Measurements from ENCODE around the gene TACC2. TPM values are rescaled to one million over a fixed set of nuclear protein-coding genes. Genes with fewer than 3 reads are reported as not detected.
A peak's percentile ranks its signal among the peaks of the same experiment; 100 is the strongest.

The TACC2 gene
- total RNA-seq, 1 donor from 2014 or later: 13.4 TPM

DNA sequence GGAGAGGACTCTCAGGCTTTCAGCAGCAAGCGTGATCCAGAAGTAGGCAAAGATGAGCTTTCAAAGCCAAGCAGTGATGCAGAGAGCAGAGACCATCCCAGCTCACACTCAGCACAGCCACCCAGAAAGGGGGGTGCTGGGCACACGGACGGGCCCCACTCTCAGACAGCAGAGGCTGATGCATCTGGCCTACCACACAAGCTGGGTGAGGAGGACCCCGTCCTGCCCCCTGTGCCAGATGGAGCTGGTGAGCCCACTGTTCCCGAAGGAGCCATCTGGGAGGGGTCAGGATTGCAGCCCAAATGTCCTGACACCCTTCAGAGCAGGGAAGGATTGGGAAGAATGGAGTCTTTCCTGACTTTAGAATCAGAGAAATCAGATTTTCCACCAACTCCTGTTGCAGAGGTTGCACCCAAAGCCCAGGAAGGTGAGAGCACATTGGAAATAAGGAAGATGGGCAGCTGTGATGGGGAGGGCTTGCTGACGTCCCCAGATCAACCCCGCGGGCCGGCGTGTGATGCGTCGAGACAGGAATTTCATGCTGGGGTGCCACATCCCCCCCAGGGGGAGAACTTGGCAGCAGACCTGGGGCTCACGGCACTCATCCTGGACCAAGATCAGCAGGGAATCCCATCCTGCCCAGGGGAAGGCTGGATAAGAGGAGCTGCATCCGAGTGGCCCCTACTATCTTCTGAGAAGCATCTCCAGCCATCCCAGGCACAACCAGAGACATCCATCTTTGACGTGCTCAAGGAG lies 95.5 kb downstream of the TACC2 start:
- Histone ChIP-seq H3K27me3 (ENCODE audit: control insufficient read depth, insufficient read depth, low read length) (no peaks in the 10 kb centered on the region), H3K36me3 (ENCODE audit: control insufficient read depth, insufficient read depth, low read length) (no peaks in the 10 kb centered on the region), H3K4me3 (ENCODE audit: low read depth, low read length) (no peak overlapping the region)
- TF ChIP-seq, protein P1, sequence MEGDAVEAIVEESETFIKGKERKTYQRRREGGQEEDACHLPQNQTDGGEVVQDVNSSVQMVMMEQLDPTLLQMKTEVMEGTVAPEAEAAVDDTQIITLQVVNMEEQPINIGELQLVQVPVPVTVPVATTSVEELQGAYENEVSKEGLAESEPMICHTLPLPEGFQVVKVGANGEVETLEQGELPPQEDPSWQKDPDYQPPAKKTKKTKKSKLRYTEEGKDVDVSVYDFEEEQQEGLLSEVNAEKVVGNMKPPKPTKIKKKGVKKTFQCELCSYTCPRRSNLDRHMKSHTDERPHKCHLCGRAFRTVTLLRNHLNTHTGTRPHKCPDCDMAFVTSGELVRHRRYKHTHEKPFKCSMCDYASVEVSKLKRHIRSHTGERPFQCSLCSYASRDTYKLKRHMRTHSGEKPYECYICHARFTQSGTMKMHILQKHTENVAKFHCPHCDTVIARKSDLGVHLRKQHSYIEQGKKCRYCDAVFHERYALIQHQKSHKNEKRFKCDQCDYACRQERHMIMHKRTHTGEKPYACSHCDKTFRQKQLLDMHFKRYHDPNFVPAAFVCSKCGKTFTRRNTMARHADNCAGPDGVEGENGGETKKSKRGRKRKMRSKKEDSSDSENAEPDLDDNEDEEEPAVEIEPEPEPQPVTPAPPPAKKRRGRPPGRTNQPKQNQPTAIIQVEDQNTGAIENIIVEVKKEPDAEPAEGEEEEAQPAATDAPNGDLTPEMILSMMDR (IDR thresholded peaks at IDR 0.05; ENCODE audit: insufficient read depth, low read length, severe bottlenecking): no peak
- DNase-seq (ENCODE audit: low read depth) (no peak), FAIRE-seq (no peak)

DNA sequence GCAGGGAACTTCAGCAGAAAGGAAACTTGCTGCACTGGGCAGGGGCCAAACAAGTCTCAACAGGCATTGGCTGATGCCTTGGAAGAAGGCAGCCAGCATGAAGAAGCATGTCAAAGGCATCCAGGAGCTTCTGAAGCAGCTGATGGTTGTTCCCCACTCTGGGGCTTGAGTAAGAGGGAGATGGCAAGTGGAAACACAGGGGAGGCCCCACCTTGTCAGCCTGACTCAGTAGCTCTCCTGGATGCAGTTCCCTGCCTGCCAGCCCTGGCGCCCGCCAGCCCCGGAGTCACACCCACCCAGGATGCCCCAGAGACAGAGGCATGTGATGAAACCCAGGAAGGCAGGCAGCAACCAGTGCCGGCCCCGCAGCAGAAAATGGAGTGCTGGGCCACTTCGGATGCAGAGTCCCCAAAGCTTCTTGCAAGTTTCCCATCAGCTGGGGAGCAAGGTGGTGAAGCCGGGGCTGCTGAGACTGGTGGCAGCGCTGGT lies 96.5 kb downstream of the TACC2 start:
- Histone ChIP-seq H3K4me3 (ENCODE audit: low read depth, low read length) (peak overlapping the region; percentile 6), H3K27me3 (ENCODE audit: control insufficient read depth, insufficient read depth, low read length) (no peaks in the 10 kb centered on the region), H3K36me3 (ENCODE audit: control insufficient read depth, insufficient read depth, low read length) (no peaks in the 10 kb centered on the region)
- peak; percentile 100 for DNase-seq (ENCODE audit: low read depth)
- FAIRE-seq: peak; percentile 90
- TF ChIP-seq, protein P1 (IDR thresholded peaks at IDR 0.05; ENCODE audit: insufficient read depth, low read length, severe bottlenecking): no peak

DNA sequence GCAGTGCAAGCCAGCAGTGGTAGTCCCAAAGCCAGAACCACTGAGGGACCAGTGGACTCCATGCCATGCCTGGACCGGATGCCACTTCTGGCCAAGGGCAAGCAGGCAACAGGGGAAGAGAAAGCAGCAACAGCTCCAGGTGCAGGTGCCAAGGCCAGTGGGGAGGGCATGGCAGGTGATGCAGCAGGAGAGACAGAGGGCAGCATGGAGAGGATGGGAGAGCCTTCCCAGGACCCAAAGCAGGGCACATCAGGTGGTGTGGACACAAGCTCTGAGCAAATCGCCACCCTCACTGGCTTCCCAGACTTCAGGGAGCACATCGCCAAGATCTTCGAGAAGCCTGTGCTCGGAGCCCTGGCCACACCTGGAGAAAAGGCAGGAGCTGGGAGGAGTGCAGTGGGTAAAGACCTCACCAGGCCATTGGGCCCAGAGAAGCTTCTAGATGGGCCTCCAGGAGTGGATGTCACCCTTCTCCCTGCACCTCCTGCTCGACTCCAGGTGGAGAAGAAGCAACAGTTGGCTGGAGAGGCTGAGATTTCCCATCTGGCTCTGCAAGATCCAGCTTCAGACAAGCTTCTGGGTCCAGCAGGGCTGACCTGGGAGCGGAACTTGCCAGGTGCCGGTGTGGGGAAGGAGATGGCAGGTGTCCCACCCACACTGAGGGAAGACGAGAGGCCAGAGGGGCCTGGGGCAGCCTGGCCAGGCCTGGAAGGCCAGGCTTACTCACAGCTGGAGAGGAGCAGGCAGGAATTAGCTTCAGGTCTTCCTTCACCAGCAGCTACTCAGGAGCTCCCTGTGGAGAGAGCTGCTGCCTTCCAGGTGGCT lies 97.7 kb downstream of the TACC2 start:
- Histone ChIP-seq H3K4me3 (ENCODE audit: low read depth, low read length) (no peak overlapping the region), H3K27me3 (ENCODE audit: control insufficient read depth, insufficient read depth, low read length) (no peaks in the 10 kb centered on the region)

DNA sequence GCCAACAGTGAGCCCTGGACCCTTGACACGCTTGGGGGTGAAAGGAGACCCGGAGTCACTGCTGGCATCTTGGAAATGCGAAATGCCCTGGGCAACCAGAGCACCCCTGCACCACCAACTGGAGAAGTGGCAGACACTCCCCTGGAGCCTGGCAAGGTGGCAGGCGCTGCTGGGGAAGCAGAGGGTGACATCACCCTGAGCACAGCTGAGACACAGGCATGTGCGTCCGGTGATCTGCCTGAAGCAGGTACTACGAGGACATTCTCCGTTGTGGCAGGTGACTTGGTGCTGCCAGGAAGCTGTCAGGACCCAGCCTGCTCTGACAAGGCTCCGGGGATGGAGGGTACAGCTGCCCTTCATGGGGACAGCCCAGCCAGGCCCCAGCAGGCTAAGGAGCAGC lies 98.5 kb downstream of the TACC2 start:
- Histone ChIP-seq H3K27me3 (ENCODE audit: control insufficient read depth, insufficient read depth, low read length) (no peaks in the 10 kb centered on the region), H3K4me3 (ENCODE audit: low read depth, low read length) (no peak overlapping the region)

More for the DNA sequence above, 97.7 kb downstream of the TACC2 start:
- peaks cover 1% of the 10 kb centered on the region for H3K36me3 ChIP-seq (ENCODE audit: control insufficient read depth, insufficient read depth, low read length)
- TF ChIP-seq, protein P1 (IDR thresholded peaks at IDR 0.05; ENCODE audit: insufficient read depth, low read length, severe bottlenecking): no peak
- DNase-seq (ENCODE audit: low read depth) (no peak), FAIRE-seq (peak; percentile 40)

DNA sequence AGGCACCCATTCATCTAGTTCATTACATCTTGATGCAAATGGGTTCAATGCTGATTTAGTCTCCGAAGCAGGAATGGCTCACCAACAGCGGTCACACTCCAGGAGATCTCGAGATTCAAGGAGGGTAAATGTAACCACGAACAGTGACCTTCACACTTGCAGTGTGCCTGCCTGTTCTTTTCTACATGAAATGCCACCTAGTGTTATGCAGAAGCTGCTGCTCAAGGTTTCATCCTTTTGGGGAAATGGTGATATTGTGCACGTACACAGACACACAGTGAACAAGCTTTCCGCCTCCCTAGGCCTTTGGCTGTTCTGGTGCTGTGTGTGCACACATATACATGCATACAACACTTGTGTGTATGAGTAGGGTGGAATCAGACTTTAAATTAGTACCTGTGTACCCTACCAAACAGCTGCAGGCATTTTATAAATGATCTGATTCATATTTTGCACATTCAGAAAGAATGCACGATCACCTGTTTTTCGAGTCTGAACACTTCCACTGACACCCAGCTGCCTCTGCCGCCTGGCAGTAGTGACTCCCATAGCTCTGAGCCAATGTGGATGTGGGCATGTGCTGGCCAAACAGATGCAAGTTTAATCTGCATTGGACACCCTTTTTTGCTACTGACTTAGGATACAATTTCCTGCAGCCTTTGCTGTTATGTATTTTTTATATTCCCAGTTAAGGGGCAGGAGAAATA lies 100.5 kb downstream of the TACC2 start:
- peak; percentile 98 for FAIRE-seq

More for the DNA sequence above, 98.5 kb downstream of the TACC2 start:
- DNase-seq (ENCODE audit: low read depth) (peak; percentile 48), FAIRE-seq (peak; percentile 28)
- H3K36me3 ChIP-seq (ENCODE audit: control insufficient read depth, insufficient read depth, low read length): peaks cover 3% of the 10 kb centered on the region
- TF ChIP-seq, protein P1 (IDR thresholded peaks at IDR 0.05; ENCODE audit: insufficient read depth, low read length, severe bottlenecking): no peak

More for the DNA sequence above, 100.5 kb downstream of the TACC2 start:
- no peaks in the 10 kb centered on the region for H3K27me3 ChIP-seq (ENCODE audit: control insufficient read depth, insufficient read depth, low read length)
- peaks cover 3% of the 10 kb centered on the region for H3K36me3 ChIP-seq (ENCODE audit: control insufficient read depth, insufficient read depth, low read length)
- peak; percentile 98 for DNase-seq (ENCODE audit: low read depth)
- TF ChIP-seq, protein P1 (IDR thresholded peaks at IDR 0.05; ENCODE audit: insufficient read depth, low read length, severe bottlenecking): peak; percentile 26
- H3K4me3 ChIP-seq (ENCODE audit: low read depth, low read length): no peak overlapping the region
